ENCODE results near the gene PNPLA8.
"Not testable (repeated sequence)": the region's sequence is repeated elsewhere in the genome, so short reads cannot be mapped to it uniquely, and the experiment has no call there.

The PNPLA8 gene, protein sequence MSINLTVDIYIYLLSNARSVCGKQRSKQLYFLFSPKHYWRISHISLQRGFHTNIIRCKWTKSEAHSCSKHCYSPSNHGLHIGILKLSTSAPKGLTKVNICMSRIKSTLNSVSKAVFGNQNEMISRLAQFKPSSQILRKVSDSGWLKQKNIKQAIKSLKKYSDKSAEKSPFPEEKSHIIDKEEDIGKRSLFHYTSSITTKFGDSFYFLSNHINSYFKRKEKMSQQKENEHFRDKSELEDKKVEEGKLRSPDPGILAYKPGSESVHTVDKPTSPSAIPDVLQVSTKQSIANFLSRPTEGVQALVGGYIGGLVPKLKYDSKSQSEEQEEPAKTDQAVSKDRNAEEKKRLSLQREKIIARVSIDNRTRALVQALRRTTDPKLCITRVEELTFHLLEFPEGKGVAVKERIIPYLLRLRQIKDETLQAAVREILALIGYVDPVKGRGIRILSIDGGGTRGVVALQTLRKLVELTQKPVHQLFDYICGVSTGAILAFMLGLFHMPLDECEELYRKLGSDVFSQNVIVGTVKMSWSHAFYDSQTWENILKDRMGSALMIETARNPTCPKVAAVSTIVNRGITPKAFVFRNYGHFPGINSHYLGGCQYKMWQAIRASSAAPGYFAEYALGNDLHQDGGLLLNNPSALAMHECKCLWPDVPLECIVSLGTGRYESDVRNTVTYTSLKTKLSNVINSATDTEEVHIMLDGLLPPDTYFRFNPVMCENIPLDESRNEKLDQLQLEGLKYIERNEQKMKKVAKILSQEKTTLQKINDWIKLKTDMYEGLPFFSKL

DNA sequence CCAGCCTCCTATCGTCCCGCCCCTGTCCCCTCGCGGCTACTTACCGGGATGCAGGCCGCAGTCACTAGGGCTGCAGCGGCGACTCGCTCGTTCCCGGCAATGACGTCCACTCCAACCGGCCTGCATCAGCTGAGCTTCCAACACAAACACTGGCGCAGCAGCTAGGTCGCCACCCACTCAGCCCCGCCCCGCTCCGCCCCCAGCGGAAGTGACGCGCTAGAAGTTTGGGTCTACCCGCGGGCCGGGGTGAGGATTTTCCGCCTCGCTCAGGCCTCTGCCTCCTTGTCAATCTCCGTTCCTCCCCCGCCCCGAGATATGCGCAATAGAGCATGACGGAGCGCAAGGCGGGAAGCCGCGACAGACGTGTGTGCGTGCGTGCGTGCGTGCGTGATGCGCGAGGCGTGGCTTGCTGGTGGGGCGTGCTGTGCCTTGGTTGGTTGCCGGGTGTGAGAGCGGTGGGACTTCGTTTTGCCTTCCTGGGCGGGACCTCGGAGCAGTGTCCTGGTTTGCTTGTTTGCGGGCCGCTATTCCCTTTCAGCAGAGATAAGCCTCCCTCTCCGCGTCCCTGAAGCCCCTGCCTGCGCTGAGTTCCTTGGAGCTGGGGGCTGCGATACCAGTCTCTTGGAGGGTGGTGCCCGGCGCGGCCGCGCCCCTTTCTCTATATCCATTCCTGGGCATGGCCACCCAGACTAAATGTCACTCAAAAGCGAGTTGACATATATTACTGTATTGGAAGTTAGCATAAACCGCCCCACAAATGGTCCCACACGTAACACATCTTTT lies at the start of gene PNPLA8:
TSS of gene PNPLA8 (minus strand) at position 151 of the 783 bp plus-strand sequence. CDS start 10,644 bp downstream, outside the sequence.
- DNase-seq (ENCODE audit: low spot score): peak; percentile 99

DNA sequence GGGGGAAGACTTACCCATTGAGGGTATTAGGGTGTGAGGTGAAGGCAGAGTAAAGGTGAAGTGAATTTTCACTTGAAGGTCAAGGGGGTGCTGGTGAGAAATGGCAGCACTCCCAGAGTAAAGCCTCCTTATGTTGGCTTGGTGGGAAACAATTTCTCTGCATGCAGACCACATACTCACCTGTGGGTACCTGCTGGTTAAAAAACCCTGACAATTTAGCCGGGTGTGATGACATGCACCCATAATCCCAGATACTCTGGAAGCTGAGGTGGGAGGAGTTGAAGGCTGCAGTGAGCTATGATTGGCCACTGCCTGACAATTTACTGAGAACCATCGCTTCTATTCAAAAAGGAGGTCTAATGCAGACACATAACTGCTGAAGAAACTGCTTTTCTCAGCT lies 49.2 kb upstream of the PNPLA8 start:
- DNase-seq (ENCODE audit: low spot score): no peak

DNA sequence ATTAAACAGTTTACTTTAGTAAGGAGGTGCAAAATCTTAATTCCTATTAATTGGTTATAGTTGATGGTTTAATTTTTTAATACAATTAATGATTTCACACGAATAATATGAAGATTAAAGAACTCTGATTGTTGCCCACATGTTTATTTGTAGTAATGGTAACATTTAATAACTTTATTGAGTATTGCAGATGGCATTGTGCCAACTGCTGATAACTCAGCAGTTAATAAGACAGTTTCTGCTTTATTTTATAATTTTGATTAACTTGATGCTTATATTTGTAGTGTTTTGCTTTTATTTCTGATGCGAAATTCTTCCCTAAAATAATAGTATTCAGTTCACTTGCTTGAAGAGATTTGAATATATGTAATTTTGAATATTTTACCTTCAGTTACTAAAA lies 46.5 kb upstream of the PNPLA8 start:
- no peak for DNase-seq (ENCODE audit: low spot score)

DNA sequence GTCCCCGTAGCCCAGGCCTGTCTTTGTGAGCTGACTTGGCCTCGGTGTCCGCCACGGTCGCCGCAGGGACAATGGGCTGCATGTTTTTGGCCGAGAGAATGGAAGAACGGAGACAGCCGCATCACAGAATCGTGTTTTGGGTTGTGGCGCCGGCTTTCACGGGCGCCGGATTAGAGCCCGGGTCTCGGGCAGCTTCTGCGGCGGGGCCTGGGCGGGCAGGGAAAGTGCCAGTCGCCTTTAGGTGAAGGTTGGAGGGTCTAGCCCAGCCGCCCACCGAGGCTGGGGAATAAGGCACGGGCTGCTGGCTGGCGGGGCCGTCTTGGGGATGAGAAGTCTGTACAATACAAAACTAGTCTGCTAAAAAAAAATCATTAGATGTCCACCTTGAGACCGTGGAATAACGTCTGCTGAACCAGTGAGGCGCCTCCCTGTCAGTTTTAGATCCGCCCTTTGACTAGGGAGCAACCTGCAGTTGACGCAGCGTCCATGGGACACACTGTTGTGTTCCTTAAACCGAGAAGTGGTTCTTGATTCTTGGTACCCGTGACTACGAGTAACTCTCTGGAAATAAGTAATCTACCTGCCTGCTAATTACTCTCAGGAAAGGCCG lies 44.3 kb upstream of the PNPLA8 start:
- peak; percentile 52 for DNase-seq (ENCODE audit: low spot score)

DNA sequence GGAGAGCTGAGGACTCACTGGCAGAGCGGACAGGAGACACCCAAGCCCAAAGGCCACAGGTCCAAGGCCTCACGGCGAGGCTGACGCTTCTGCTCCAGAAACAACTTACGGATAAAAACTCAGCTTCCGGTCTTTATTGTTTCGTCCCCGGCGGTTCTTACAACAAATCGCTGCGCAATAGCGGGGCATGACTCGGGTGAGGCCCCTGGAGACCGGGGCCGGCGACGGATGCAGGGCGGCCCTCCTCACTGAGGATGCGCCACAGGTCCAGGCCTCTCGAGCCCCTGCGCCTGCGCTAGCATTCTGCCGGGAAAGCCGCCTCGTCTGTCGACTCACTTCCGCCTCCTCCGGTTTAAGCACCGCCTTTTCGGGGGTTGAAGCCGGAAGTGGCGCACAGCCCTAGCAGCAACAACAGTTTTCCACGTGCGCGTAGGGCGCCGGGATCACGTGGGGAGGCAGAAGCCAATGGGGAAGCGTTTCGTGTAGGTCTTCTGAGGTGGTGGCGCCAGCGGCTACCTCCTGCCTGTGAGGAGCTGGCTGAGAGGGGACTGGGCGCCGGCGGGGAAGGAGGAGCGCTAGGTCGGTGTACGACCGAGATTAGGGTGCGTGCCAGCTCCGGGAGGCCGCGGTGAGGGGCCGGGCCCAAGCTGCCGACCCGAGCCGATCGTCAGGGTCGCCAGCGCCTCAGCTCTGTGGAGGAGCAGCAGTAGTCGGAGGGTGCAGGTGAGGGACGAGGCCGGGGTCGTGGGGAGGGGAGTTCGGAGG lies 43.6 kb upstream of the PNPLA8 start, which contains the start of the genes DNAJB9 and THAP5:
TSS of gene DNAJB9 (plus strand) at position 494 of the 765 bp plus-strand sequence. CDS start 1,853 bp downstream, outside the sequence.
TSS of gene THAP5 (minus strand) at position 326 of the 765 bp plus-strand sequence. CDS start at position 189, 137 bp downstream.
- peak; percentile 100 for DNase-seq (ENCODE audit: low spot score)

DNA sequence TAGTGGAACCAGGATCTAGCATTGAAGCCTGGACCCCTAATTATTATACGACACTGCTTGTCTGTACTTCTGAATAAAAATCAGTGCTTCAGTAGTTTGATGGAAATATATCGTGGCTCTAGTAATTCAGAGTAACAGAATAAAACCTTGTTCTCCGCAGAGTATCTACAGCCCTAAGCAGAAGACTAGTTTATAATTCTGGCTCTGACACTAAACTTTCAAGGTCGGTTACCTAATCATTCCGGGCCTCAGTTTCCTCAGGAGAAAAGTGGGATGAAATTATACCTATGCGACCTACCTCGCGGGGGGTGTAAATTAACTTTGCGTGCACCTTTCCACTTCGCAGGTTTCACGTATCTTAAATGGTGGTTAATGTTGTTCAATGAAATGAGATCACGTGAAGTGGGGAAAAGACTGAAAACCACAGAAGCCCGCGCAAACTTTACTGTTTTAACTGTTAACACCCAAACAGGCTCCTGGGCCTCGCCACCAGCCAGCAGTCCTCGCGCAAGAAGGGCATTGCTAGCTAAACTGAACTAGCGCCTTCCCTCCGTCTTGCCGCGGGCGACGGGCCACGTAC lies 43.0 kb upstream of the PNPLA8 start:
- no peak for DNase-seq (ENCODE audit: low spot score)

DNA sequence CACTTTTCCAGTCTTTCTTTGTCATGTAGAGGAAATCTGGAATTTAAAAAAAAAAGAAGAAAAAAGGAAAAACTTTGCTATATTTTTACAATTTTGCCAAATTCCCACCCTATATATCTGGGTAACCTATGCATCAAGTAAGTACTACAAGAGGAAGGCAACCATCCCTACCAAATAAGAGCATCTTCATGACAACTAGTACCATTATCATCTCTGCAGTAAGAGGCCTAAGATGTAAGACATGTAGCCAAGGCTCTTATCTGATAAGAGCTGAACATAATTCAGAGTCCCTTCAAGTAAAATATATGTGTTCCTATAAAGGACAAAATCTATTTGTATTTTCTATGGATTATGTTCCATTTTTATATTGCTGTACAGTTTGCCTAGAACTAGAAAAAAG lies 40.1 kb upstream of the PNPLA8 start:
- DNase-seq (ENCODE audit: low spot score): no peak

DNA sequence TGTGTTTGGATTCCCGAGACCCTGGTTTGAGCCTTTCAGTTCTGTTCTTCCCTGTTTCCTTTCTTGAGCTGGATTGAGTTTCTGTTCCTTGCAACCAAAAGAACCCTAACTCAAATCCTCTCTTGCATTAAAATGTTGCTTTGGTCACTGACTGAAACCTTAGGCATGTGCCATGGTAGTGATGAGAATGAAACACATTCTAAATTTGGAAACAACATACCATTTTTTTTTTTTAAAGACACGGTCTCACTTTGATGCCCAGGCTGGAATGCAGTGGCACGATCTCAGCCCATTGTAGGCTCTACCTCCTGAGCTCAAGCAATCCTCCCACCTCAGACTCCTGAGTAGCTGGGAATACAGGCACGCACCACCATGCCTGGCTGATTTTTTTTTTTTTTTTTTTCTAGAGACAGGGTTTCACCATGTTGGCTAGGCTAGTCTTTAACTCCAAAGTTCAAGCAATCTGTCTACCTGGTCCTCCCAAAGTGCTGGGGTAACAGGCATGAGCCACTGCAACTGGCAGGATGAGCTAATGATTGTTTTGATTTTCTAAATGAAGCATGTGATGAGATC lies 35.2 kb upstream of the PNPLA8 start:
- DNase-seq (ENCODE audit: low spot score): no peak

DNA sequence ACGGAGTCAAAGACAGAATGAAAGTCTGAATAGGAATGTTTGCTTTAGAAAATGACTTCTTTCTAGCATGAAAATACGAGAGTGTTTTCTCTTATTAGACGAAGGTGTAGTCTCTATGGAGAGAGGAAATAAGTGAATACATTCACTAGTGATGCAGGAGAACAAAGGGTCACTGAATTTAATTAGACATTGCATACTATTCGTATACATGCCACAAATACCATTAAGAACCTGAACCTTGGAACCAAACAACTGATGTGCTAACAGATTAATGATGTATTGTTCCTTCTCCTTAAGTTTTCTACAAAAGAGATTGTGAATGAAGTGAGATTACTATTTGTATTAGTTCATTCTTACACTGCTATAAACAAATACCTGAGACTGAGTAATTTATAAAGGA lies 33.3 kb upstream of the PNPLA8 start:
- DNase-seq (ENCODE audit: low spot score): no peak

DNA sequence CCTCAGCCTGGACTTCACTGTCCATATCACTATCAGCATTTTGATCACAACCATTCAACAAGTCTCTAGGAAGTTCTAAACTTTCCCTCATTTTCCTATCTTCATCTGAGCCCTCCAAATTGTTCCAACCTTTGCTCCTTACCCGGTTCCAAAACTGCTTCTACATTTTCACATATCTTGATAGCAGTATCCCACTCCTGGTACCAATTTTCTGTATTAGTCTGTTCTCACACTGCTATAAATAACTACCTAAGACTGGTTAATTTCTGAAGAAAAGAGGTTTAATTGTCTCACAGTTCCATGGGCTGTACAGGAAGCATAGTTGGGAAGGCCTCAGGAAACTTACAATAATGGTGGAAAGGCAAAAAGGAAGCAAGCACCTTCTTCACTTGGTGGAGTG lies 31.7 kb upstream of the PNPLA8 start:
- no peak for DNase-seq (ENCODE audit: low spot score)

DNA sequence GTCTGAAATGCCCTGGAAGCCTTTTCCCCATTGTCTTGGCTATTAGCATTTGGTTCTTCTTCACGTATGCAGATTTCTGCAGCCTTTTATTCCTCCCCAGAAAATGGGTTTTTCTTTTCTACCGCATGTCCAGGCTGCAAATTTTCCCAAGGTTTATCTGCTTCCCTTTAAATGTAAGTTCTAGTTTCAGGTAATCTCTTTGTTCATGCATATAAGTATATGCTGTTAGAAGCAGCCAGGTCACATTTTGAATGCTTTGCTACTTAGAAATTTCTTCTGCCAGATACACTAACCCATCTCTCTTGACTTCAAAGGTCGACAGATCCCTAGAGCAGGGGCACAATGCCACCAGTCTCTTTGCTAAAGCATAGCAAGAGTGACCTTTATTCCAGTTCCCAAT lies 31.3 kb upstream of the PNPLA8 start:
- DNase-seq (ENCODE audit: low spot score): no peak

DNA sequence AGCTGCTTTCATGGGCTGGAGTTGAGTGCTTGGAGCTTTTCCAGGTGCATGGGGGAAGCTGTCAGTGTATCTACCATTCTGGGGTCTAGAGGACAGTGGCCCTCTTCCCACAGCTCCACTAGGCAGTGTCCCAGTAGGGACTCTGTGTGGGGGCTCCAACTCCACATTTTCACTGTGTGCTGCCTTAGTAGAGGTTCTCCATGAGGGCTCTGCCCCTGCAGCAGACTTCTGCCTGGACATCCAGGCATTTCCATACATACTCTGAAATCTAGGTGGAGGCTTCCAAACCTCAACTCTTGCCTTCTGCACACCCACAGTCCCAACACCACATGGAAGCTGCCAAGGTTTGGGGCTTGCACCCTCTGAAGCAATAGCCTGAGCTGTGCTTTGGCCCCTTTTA lies 30.7 kb upstream of the PNPLA8 start:
- not testable (repeated sequence) for DNase-seq (ENCODE audit: low spot score)

DNA sequence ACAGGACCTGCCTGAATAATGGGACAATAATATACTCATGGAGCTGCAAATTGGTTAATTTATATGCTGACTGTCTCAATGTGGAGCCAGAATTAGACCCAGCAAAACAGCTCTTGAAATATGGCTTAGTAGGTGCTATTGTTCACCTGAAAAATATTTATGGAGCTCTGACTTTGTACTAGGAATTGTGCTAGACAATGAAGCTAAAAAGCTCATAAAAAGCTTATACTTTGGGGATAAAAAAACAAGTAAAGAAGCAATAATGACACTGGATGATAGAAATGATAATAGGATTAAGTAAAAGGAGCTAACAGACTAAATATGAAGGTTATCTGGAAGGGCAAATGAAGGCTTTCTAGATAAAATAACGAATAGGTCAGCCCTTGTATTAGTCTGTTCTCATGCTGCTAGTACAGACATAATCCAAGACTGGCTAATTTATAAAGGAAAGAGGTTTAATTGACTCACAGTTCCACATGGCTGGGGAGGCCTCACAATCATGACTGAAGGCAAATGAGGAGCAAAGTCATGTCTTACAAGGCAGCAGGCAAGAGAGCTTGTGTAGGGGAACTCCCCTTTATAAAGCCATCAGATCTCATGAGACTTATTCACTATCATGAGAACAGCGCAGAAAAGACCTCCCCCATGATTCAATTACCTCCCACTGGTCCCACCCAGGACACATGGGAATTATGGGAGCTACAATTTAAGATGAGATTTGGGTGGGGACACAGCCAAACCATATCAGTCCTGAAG lies 22.4 kb upstream of the PNPLA8 start:
- not testable (repeated sequence) for DNase-seq (ENCODE audit: low spot score)

DNA sequence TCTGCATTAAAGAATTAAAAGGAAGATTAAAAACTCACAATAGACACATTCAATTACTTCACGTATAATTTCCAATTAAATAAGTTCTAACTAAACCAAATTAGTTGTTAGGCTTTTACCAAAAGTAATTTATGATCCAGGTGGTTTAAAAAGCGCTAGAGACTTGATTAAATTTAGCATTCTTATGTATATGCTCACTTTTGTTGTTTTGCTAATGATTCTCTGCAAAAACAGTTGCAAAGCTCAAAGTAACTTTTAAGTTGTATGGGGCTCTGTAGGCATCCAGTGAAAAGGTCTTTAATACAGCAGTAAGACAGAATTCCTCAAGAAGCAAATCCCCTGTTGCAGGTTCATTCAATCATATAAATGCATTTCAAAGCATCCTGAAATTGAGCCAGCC lies 15.5 kb upstream of the PNPLA8 start:
- DNase-seq (ENCODE audit: low spot score): no peak

DNA sequence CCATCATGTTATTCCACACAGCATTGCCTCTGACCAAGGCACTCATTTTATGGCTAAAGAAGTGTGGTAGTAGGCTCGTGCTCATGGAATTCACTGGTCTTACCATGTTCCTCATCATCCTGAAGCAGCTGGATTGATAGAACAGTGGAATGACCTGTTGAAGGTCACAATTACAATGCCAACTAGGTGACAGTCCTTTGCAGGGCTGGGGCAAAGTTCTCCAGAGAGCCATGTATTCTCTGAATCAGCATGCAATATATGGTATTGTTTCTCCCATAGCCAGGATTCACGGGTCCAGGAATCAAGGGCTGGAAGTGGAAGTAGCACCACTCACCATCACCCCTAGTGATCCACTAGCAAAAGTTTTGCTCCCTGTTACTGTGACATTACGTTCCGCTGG lies 12.8 kb upstream of the PNPLA8 start:
- DNase-seq (ENCODE audit: low spot score): not testable (repeated sequence)

DNA sequence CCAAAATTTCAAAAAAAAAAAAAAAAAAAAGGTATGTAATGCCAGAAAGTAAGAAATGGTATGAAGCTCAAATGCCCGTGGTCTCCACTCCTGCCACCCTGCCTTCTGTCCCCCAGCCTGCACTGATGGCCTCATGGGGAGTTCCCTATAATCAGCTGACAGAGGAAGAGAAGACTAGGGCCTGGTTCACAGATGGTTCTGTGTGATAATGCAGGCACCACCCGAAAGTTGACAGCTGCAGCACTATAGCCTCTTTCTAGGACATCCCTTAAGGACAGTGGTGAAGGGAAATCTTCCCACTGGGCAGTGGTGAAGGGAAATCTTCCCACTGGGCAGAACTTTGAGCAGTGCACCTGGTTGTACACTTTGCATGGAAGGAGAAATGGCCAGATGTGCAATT lies 12.3 kb upstream of the PNPLA8 start:
- DNase-seq (ENCODE audit: low spot score): not testable (repeated sequence)

DNA sequence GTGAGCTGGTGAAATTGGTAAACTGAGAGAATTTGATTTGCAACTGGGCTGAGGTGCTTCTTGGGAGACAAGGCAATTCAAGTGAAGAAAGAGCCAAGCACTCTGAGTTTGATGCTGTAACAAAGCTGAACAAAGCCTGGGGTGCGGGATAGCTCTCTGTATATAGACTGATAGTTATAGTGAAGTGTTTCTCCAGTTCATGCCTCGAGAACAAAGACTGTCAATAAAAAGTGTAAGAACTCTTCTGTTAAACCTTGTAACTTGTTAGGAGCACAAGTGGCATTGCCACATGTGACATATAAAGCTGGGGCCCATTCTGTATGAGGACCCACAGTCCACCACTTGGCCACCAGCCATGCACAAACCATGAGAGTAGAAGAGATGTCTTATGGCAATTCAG lies 11.3 kb upstream of the PNPLA8 start:
- no peak for DNase-seq (ENCODE audit: low spot score)

DNA sequence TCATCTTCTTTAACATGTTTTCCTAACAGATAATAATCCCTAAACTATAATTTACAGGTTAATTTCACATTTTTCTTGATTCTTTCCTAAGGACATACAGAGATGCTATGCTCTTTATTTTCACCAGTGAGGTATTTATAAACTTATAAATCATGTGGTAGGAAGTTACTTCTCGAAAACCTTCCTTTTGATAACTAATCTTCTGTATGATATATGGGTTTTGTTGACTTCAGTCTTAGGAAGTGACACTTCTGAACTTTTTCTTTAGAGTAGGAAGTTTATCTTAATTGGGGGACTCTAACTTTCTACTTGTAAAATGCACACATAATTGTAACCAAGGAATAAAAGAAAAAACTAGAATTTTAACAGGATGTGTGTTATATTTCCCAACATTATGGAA lies 9.8 kb upstream of the PNPLA8 start:
- no peak for DNase-seq (ENCODE audit: low spot score)

DNA sequence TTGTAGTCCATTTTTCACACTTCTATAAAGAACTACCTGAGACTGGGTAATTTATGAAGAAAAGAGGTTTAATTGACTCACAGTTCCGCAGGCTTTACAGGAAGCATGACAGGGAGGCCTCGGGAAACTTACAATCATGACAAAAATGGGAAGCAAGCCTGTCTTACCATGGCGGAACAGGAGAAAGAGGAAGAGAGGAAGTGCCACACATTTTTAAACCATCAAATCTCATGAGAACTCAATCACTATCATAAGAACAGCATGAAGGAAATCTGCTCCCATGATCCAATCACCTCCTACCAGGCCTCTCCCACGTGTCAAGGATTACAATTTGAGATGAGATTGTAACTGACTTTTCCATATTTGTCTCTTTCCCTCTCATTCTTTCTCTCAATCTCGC lies 9.3 kb upstream of the PNPLA8 start:
- no peak for DNase-seq (ENCODE audit: low spot score)

DNA sequence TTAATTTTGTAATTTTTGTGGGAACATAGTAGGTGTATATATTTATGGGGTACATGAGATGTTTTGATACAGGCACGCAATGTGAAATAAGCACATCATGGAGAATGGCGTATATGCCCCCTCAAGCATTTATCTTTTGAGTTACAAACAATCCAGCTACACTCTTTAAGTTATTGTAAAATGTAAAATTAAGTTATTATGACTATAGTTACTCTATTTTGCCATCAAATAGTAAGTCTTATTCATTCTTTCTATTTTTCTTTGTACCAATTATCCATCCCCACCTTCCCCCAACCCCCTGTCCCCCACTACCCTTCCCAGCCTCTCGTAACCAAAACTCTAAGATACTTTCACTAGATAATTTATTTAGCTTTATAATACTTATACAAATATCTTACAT lies 7.8 kb upstream of the PNPLA8 start:
- no peak for DNase-seq (ENCODE audit: low spot score)

Measured in COLO829 (cell line).